IMR-90 (cell line): ENCODE data around the gene ZC3H8.

Experiments used
- CTCF ChIP-seq: conservative IDR thresholded peaks from 2 replicates; pipeline ENCODE4 v1.5.1; 2012; ENCODE audit warnings: mild to moderate bottlenecking, low read depth, low read length, improper control_type of control experiment
- POLR2A ChIP-seq: IDR thresholded peaks from 2 replicates; pipeline ENCODE4 v1.6.1; 2012; ENCODE audit warnings: mild to moderate bottlenecking, low read depth, low read length
- RFX5 ChIP-seq: IDR thresholded peaks from 2 replicates; pipeline ENCODE4 v1.8.0; 2012; ENCODE audit warnings: low read depth, mild to moderate bottlenecking, low read length, moderate library complexity

- no peak for TF ChIP-seq POLR2A
- TF ChIP-seq CTCF = no peak
- TF ChIP-seq RFX5 = no peak
Observed at GRCh38 chr2:112293636-112294401, 39.0 kb upstream of the ZC3H8 start.
